ENCODE results near the gene NIPSNAP2. TPM values are rescaled to one million over a fixed set of nuclear protein-coding genes. Genes with fewer than 3 reads are reported as not detected.
A peak's percentile ranks its signal among the peaks of the same experiment; 100 is the strongest.
"Not testable (repeated sequence)": the region's sequence is repeated elsewhere in the genome, so short reads cannot be mapped to it uniquely, and the experiment has no call there.

Gene NIPSNAP2
- total RNA-seq, 1 experiment from 2014 or later = 68.6 TPM

- no peak for DNase-seq (ENCODE audit: low read depth)
Observed at GRCh38 chr7:55975988-55976633, 11.7 kb downstream of the NIPSNAP2 start.

GRCh38 chr7:55977831-55978230, 13.4 kb downstream of the NIPSNAP2 start:
- no peak for DNase-seq (ENCODE audit: low read depth)

- DNase-seq (ENCODE audit: low read depth) = no peak
Observed at GRCh38 chr7:55980266-55980665, 15.9 kb downstream of the NIPSNAP2 start.

GRCh38 chr7:55983537-55983936, 19.2 kb downstream of the NIPSNAP2 start:
- no peak for DNase-seq (ENCODE audit: low read depth)

- peak; percentile 42 for DNase-seq (ENCODE audit: low read depth)
Observed at GRCh38 chr7:55992346-55992745, 28.0 kb downstream of the NIPSNAP2 start.

GRCh38 chr7:55996856-55997500, 32.6 kb downstream of the NIPSNAP2 start:
- no peak for DNase-seq (ENCODE audit: low read depth)

- DNase-seq (ENCODE audit: low read depth) = no peak
Observed at GRCh38 chr7:56003749-56004148, 39.4 kb downstream of the NIPSNAP2 start.

GRCh38 chr7:56007167-56007652, 42.8 kb downstream of the NIPSNAP2 start:
- DNase-seq (ENCODE audit: low read depth) = peak; percentile 6

- no peak for DNase-seq (ENCODE audit: low read depth)
Observed at GRCh38 chr7:56007891-56008290, 43.5 kb downstream of the NIPSNAP2 start.

GRCh38 chr7:56009695-56010094, 45.3 kb downstream of the NIPSNAP2 start:
- DNase-seq (ENCODE audit: low read depth) = no peak

- DNase-seq (ENCODE audit: low read depth) = not testable (repeated sequence)
Observed at GRCh38 chr7:56017015-56017414, 52.6 kb downstream of the NIPSNAP2 start.

- DNase-seq (ENCODE audit: low read depth) = no peak
Observed at GRCh38 chr7:56019501-56019900, 55.1 kb downstream of the NIPSNAP2 start.

GRCh38 chr7:56023500-56023899, 59.1 kb downstream of the NIPSNAP2 start:
- DNase-seq (ENCODE audit: low read depth) = no peak

- DNase-seq (ENCODE audit: low read depth) = no peak
Observed at GRCh38 chr7:56026538-56026937, 62.2 kb downstream of the NIPSNAP2 start.

- DNase-seq (ENCODE audit: low read depth) = peak; percentile 55
Observed at GRCh38 chr7:56028942-56029630, 64.7 kb downstream of the NIPSNAP2 start.

- no peak for DNase-seq (ENCODE audit: low read depth)
Observed at GRCh38 chr7:56030340-56030739, 66.0 kb downstream of the NIPSNAP2 start.

GRCh38 chr7:56031556-56031955, 67.2 kb downstream of the NIPSNAP2 start:
- not testable (repeated sequence) for DNase-seq (ENCODE audit: low read depth)

GRCh38 chr7:56032578-56032977, 68.2 kb downstream of the NIPSNAP2 start:
- not testable (repeated sequence) for DNase-seq (ENCODE audit: low read depth)

GRCh38 chr7:56033671-56034432, 69.5 kb downstream of the NIPSNAP2 start:
- peak; percentile 75 for DNase-seq (ENCODE audit: low read depth)

GRCh38 chr7:56040730-56041129, 76.3 kb downstream of the NIPSNAP2 start:
- DNase-seq (ENCODE audit: low read depth) = no peak

GRCh38 chr7:56045758-56046157, 81.4 kb downstream of the NIPSNAP2 start:
- not testable (repeated sequence) for DNase-seq (ENCODE audit: low read depth)

Data from HT1080 (cell line).